Endothelial cell of umbilical vein (primary cell): ENCODE results near the gene ABCG5. TPM values are rescaled to one million over a fixed set of nuclear protein-coding genes. Genes with fewer than 3 reads are reported as not detected.

Experiments
- BruUV-seq: library from RNA; stranded (reverse); fragments of 400-500 nt; replicated peaks from 2 replicates; lab custom pipeline; 2021; lab: Mats Ljungman, UMichigan
- CTCF ChIA-PET: fragments of 300-600, 350-600 bp; sonication (Branson Sonifier 250); formaldehyde crosslinking; loops from one replicate; lab custom pipeline; 2021; ENCODE audit warnings: antibody characterized with exemption, inconsistent platforms; lab: Charles Lee
- POLR2A ChIA-PET: fragments of 300-600, 350-600 bp; sonication (Branson Sonifier 250); formaldehyde crosslinking; loops from one replicate; lab custom pipeline; 2021; ENCODE audit warnings: antibody characterized with exemption, inconsistent platforms; lab: Charles Lee
- DNase-seq: peaks from one replicate; pipeline ENCODE4 v3.0.0-alpha.2; 2011; ENCODE audit warnings: low read depth, low spot score
- FAIRE-seq: peaks from 2 replicates; lab custom pipeline; 2011; peaks lifted over from hg19 to GRCh38; lab: Jason Lieb, UNC
- H2AFZ ChIP-seq: 2 replicates; pipeline ENCODE4 v1.6.0; 2012; ENCODE audit warnings: low read depth, low read length, control low read depth, inconsistent platforms
- H3K27ac ChIP-seq: 2 replicates; pipeline ENCODE4 v1.5.1; 2011; ENCODE audit warnings: low read depth, mild to moderate bottlenecking, control low read depth, low read length, moderate library complexity; ENCODE audit not compliant: insufficient read depth
- H3K27me3 ChIP-seq, 2 experiments: 2 replicates each; pipeline versions ENCODE4 v1.6.0 to v1.6.1; 2011; ENCODE audit warnings: low read length in 2 of 2, mixed read lengths in 1 of 2; ENCODE audit not compliant: control insufficient read depth in 2 of 2, insufficient read depth in 2 of 2
- H3K36me3 ChIP-seq, 2 experiments: 2 replicates in 1 of 2; 3 replicates in 1 of 2; pipeline ENCODE4 v1.5.1; 2011; ENCODE audit warnings: low read length in 2 of 2, mild to moderate bottlenecking in 1 of 2, moderate library complexity in 1 of 2; ENCODE audit not compliant: control insufficient read depth in 2 of 2, insufficient read depth in 2 of 2; ENCODE audit errors: extremely low read depth in 1 of 2
- H3K4me1 ChIP-seq: 3 replicates; pipeline ENCODE4 v1.5.1; 2011; ENCODE audit warnings: mild to moderate bottlenecking, low read length; ENCODE audit not compliant: control insufficient read depth, insufficient read depth; ENCODE audit errors: extremely low read depth
- H3K4me2 ChIP-seq: 2 replicates; pipeline ENCODE4 v1.6.1; 2011; ENCODE audit warnings: low read length, control low read depth, mixed read lengths; ENCODE audit not compliant: insufficient read depth
- H3K4me3 ChIP-seq, 3 experiments: fragments of 200-600 bp in 1 of 3; sonication (generic), shearing (Covaris generic) in 1 of 3; replicated peaks in 1 of 3; 2 replicates each; pipeline ENCODE4 v1.5.1; 2011 to 2016; ENCODE audit warnings: control low read depth in 3 of 3, low read length in 3 of 3, mild to moderate bottlenecking in 2 of 3, inconsistent platforms in 1 of 3, low read depth in 1 of 3, moderate library complexity in 1 of 3; ENCODE audit not compliant: insufficient read depth in 1 of 3
- H3K79me2 ChIP-seq: 2 replicates; pipeline ENCODE4 v1.6.0; 2012; ENCODE audit warnings: low read length, inconsistent platforms; ENCODE audit not compliant: control insufficient read depth, insufficient read depth
- H3K9ac ChIP-seq: replicated peaks from 2 replicates; pipeline ENCODE3; 2011; ENCODE audit warnings: low read length, control low read depth; ENCODE audit not compliant: insufficient read depth; ENCODE audit errors: extremely low read depth
- H3K9me1 ChIP-seq: replicated peaks from 3 replicates; pipeline ENCODE4 v1.6.0; 2011; ENCODE audit warnings: mild to moderate bottlenecking, low read length; ENCODE audit not compliant: control insufficient read depth, insufficient read depth; ENCODE audit errors: extremely low read depth
- H3K9me3 ChIP-seq: replicated peaks from 2 replicates; pipeline ENCODE4 v1.5.1; 2012; ENCODE audit warnings: low read length, inconsistent platforms; ENCODE audit not compliant: control insufficient read depth, insufficient read depth
- H4K20me1 ChIP-seq: replicated peaks from 2 replicates; pipeline ENCODE3; 2011; ENCODE audit warnings: mild to moderate bottlenecking, low read length; ENCODE audit not compliant: control insufficient read depth, insufficient read depth; ENCODE audit errors: extremely low read depth
- EZH2 ChIP-seq: IDR thresholded peaks from 2 replicates; pipeline ENCODE4 v1.6.1; 2012; ENCODE audit warnings: borderline replicate concordance, low read depth, mild to moderate bottlenecking, moderate library complexity, low read length, inconsistent platforms; ENCODE audit not compliant: severe bottlenecking
- FOS ChIP-seq: IDR thresholded peaks from 2 replicates; pipeline ENCODE4 v1.6.1; 2011; ENCODE audit warnings: mild to moderate bottlenecking, low read length, moderate library complexity, borderline replicate concordance; ENCODE audit not compliant: insufficient read depth
- GATA2 ChIP-seq: IDR thresholded peaks from 2 replicates; pipeline ENCODE4 v1.7.0; 2011; ENCODE audit warnings: low read depth, mild to moderate bottlenecking, moderate library complexity, mixed read lengths, low read length; ENCODE audit not compliant: insufficient read length, insufficient read depth
- JUN ChIP-seq: IDR thresholded peaks from 2 replicates; pipeline ENCODE4 v1.6.1; 2011; ENCODE audit warnings: borderline replicate concordance, low read depth; ENCODE audit not compliant: insufficient read length, insufficient read depth
- POLR2A ChIP-seq: IDR thresholded peaks from 2 replicates; pipeline ENCODE4 v1.6.1; 2012; ENCODE audit warnings: low read depth, mild to moderate bottlenecking, control low read depth, low read length
- POLR2AphosphoS5 ChIP-seq: IDR thresholded peaks from 2 replicates; pipeline ENCODE4 v1.6.1; 2012; ENCODE audit warnings: low read depth, mild to moderate bottlenecking, control low read depth, low read length, moderate library complexity; ENCODE audit not compliant: insufficient read depth
- dilution Hi-C: fragments of 300-500 bp; cut with MboI; formaldehyde crosslinking; loops from one replicate; pipeline ENCODE4 v1.15.0; 2019; ENCODE audit warnings: low sequenced_read_pairs; ENCODE audit not compliant: extremely low pct_ligation_motif_present
- intact Hi-C: fragments of 100-400 bp; cut with micrococcal nuclease; formaldehyde crosslinking; loops from one replicate; pipeline ENCODE4 v1.10.0; 2022
- polyA plus RNA-seq, 4 experiments: library from polyadenylated mRNA; depleted of rRNA in 3 of 4; stranded (reverse) in 3 of 4; unstranded in 1 of 4; fragments of >200 nt; gene quantifications; 2 replicates each; pipeline versions ENCODE4 v1.2.1 to v1.2.3, GENCODE V29; 2011 to 2012; ENCODE audit warnings: missing spikeins in 1 of 4
- total RNA-seq: library from RNA; stranded (reverse); gene quantifications from 2 replicates; pipeline ENCODE4 v1.2.3, GENCODE V29; 2021
- TF ChIP-seq, protein P1 (sequence below), 2 donors: IDR thresholded peaks; 1 replicate in 1 of 2; 2 replicates in 1 of 2; pipeline ENCODE4 v1.5.1; 2011; ENCODE audit warnings: low read length in 2 of 2, mild to moderate bottlenecking in 2 of 2, moderate library complexity in 2 of 2, control low read depth in 1 of 2, inconsistent platforms in 1 of 2, low read depth in 1 of 2; ENCODE audit not compliant: insufficient read depth in 1 of 2; ENCODE audit errors: extremely low read depth in 1 of 2
- TF ChIP-seq, protein P2 (sequence below): IDR thresholded peaks from 2 replicates; pipeline ENCODE4 v1.6.1; 2011; ENCODE audit not compliant: insufficient read depth, insufficient read length

The ABCG5 gene
- total and polyA plus RNA-seq, 2 donors (not counting 3 experiments of a cell fraction or from before 2014, with no cell fraction given) = not detected

- TF ChIP-seq, protein P1, sequence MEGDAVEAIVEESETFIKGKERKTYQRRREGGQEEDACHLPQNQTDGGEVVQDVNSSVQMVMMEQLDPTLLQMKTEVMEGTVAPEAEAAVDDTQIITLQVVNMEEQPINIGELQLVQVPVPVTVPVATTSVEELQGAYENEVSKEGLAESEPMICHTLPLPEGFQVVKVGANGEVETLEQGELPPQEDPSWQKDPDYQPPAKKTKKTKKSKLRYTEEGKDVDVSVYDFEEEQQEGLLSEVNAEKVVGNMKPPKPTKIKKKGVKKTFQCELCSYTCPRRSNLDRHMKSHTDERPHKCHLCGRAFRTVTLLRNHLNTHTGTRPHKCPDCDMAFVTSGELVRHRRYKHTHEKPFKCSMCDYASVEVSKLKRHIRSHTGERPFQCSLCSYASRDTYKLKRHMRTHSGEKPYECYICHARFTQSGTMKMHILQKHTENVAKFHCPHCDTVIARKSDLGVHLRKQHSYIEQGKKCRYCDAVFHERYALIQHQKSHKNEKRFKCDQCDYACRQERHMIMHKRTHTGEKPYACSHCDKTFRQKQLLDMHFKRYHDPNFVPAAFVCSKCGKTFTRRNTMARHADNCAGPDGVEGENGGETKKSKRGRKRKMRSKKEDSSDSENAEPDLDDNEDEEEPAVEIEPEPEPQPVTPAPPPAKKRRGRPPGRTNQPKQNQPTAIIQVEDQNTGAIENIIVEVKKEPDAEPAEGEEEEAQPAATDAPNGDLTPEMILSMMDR (IDR thresholded peaks at IDR 0.05; ENCODE audit: extremely low read depth in 1 of 2, insufficient read depth in 1 of 2, low read depth in 1 of 2, low read length in 2 of 2) = no peak
- TF ChIP-seq JUN (no peak), POLR2A (no peak), FOS (no peak), POLR2AphosphoS5 (no peak), GATA2 (no peak), EZH2 (no peak)
- TF ChIP-seq, protein P2, sequence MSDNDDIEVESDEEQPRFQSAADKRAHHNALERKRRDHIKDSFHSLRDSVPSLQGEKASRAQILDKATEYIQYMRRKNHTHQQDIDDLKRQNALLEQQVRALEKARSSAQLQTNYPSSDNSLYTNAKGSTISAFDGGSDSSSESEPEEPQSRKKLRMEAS = no peak
- CTCF ChIA-PET = no interaction called here
- Histone ChIP-seq H3K4me2 (no peak overlapping the region), H3K79me2 (no peaks in the 10 kb centered on the region), H3K36me3 (no peaks in the 10 kb centered on the region), H3K4me1 (peaks cover 10% of the 10 kb centered on the region), H3K9me1 (no peaks in the 10 kb centered on the region), H3K27me3 (no peaks in the 10 kb centered on the region), H2AFZ (no peak overlapping the region), H4K20me1 (no peaks in the 10 kb centered on the region), H3K4me3 (no peak overlapping the region), H3K9me3 (no peaks in the 10 kb centered on the region), H3K27ac (no peak overlapping the region), H3K9ac (no peak overlapping the region)
- dilution Hi-C loops (no loop called here), intact Hi-C loops (no loop called here)
- POLR2A ChIA-PET = no interaction called here
- no TSS peak for BruUV-seq
- FAIRE-seq = no peak
- DNase-seq = no peak
These were observed 23.9 kb downstream of the ABCG5 start for GRCh38 chr2:43814711-43815110.
